H9 (cell line): ENCODE results near the gene CCDC12. TPM values are rescaled to one million over a fixed set of nuclear protein-coding genes. Genes with fewer than 3 reads are reported as not detected.

Experiments
- DNase-seq: peaks from one replicate; pipeline ENCODE4 v3.0.0-alpha.2; 2017
- H2AFZ ChIP-seq: one replicate; pipeline ENCODE4 v1.6.1; 2013; ENCODE audit warnings: mild to moderate bottlenecking, low read length, control low read depth, moderate library complexity
- H2AK5ac ChIP-seq: 2 replicates; pipeline ENCODE4 v1.6.1; 2013; ENCODE audit warnings: low read length, control low read depth, mixed read lengths; ENCODE audit not compliant: insufficient read length
- H2BK120ac ChIP-seq: one replicate; pipeline ENCODE4 v1.6.1; 2013; ENCODE audit warnings: low read depth, mild to moderate bottlenecking, low read length, control low read depth, inconsistent platforms; ENCODE audit not compliant: poor library complexity, severe bottlenecking
- H2BK12ac ChIP-seq: 2 replicates; pipeline ENCODE4 v1.6.1; 2013; ENCODE audit warnings: low read length, control low read depth, mixed read lengths, low read depth; ENCODE audit not compliant: insufficient read length
- H2BK15ac ChIP-seq: 2 replicates; pipeline ENCODE4 v1.6.1; 2013; ENCODE audit warnings: low read depth, low read length, control low read depth
- H2BK20ac ChIP-seq: one replicate; pipeline ENCODE4 v1.6.1; 2013; ENCODE audit warnings: low read depth, mild to moderate bottlenecking, low read length, control low read depth, inconsistent platforms; ENCODE audit not compliant: poor library complexity, severe bottlenecking
- H2BK5ac ChIP-seq: 2 replicates; pipeline ENCODE4 v1.6.1; 2013; ENCODE audit warnings: low read length, control low read depth, mixed read lengths; ENCODE audit not compliant: insufficient read length
- H3K14ac ChIP-seq: 2 replicates; pipeline ENCODE4 v1.6.1; 2013; ENCODE audit warnings: low read length, control low read depth; ENCODE audit not compliant: insufficient read depth
- H3K18ac ChIP-seq: 2 replicates; pipeline ENCODE4 v1.6.1; 2013; ENCODE audit warnings: low read depth, mild to moderate bottlenecking, mixed read lengths, low read length, control low read depth; ENCODE audit not compliant: insufficient read length
- H3K23ac ChIP-seq: 2 replicates; pipeline ENCODE4 v1.6.1; 2013; ENCODE audit warnings: low read length, control low read depth, mixed read lengths, low read depth; ENCODE audit not compliant: insufficient read length
- H3K23me2 ChIP-seq: 2 replicates; pipeline ENCODE4 v1.6.1; 2013; ENCODE audit warnings: low read depth, mild to moderate bottlenecking, mixed read lengths, low read length, control low read depth; ENCODE audit not compliant: insufficient read length, poor library complexity, severe bottlenecking
- H3K27ac ChIP-seq: 2 replicates; pipeline ENCODE4 v1.5.1; 2013; ENCODE audit warnings: low read length, control low read depth, mixed read lengths, low read depth; ENCODE audit not compliant: insufficient read length
- H3K27me3 ChIP-seq: 2 replicates; pipeline ENCODE4 v1.6.1; 2013; ENCODE audit warnings: low read length, control low read depth, inconsistent platforms; ENCODE audit not compliant: insufficient read depth
- H3K4ac ChIP-seq: 2 replicates; pipeline ENCODE4 v1.6.1; 2013; ENCODE audit warnings: low read depth, mild to moderate bottlenecking, control low read depth, inconsistent platforms, low read length, moderate library complexity
- H3K4me1 ChIP-seq: 2 replicates; pipeline ENCODE4 v1.6.1; 2013; ENCODE audit warnings: low read length, control low read depth, inconsistent platforms; ENCODE audit not compliant: insufficient read depth
- H3K4me2 ChIP-seq: 2 replicates; pipeline ENCODE4 v1.6.1; 2013; ENCODE audit warnings: low read length, control low read depth, mixed read lengths; ENCODE audit not compliant: insufficient read length, insufficient read depth
- H3K56ac ChIP-seq: 2 replicates; pipeline ENCODE4 v1.6.1; 2013; ENCODE audit warnings: low read depth, mild to moderate bottlenecking, mixed read lengths, low read length, control low read depth; ENCODE audit not compliant: insufficient read length
- H3K79me1 ChIP-seq: 2 replicates; pipeline ENCODE4 v1.6.1; 2013; ENCODE audit warnings: low read depth, mild to moderate bottlenecking, moderate library complexity, low read length, control low read depth, inconsistent platforms; ENCODE audit not compliant: insufficient read depth, poor library complexity, severe bottlenecking
- H3K79me2 ChIP-seq: 2 replicates; pipeline ENCODE4 v1.6.1; 2013; ENCODE audit warnings: low read length, control low read depth, inconsistent platforms; ENCODE audit not compliant: insufficient read depth
- H3K9ac ChIP-seq: 2 replicates; pipeline ENCODE4 v1.6.1; 2013; ENCODE audit warnings: low read length, control low read depth, mixed read lengths; ENCODE audit not compliant: insufficient read length; ENCODE audit errors: extremely low read depth
- H3K9me3 ChIP-seq: one replicate; pipeline ENCODE4 v1.6.1; 2013; ENCODE audit warnings: low read depth, low read length, inconsistent platforms; ENCODE audit not compliant: control insufficient read depth
- H3T11ph ChIP-seq: one replicate; pipeline ENCODE4 v1.6.1; 2013; ENCODE audit warnings: mild to moderate bottlenecking, low read length, control low read depth, inconsistent platforms
- H4K20me1 ChIP-seq: one replicate; pipeline ENCODE4 v1.6.1; 2013; ENCODE audit not compliant: control insufficient read depth, insufficient read length, insufficient read depth
- H4K5ac ChIP-seq: 2 replicates; pipeline ENCODE4 v1.6.1; 2013; ENCODE audit warnings: low read depth, mild to moderate bottlenecking, mixed read lengths, low read length, control low read depth; ENCODE audit not compliant: insufficient read length
- H4K8ac ChIP-seq: replicated peaks from 2 replicates; pipeline ENCODE4 v1.6.1; 2013; ENCODE audit warnings: low read length, control low read depth, mixed read lengths, low read depth; ENCODE audit not compliant: insufficient read length
- H4K91ac ChIP-seq: 2 replicates; pipeline ENCODE4 v1.6.1; 2013; ENCODE audit warnings: low read depth, mild to moderate bottlenecking, moderate library complexity, mixed read lengths, low read length, control low read depth; ENCODE audit not compliant: insufficient read length
- H3K27ac Mint-ChIP-seq, 3 experiments: 2 replicates in 2 of 3; 3 replicates in 1 of 3; pipeline ENCODE4 v1.8.0; 2020 to 2021; ENCODE audit warnings: mixed read lengths in 3 of 3, mild to moderate bottlenecking in 1 of 3, moderate library complexity in 1 of 3
- H3K27me3 Mint-ChIP-seq: 2 replicates; pipeline ENCODE4 v1.8.0; 2021; ENCODE audit warnings: low read depth, mild to moderate bottlenecking, moderate library complexity, mixed read lengths
- H3K36me3 Mint-ChIP-seq, 3 experiments: 2 replicates in 2 of 3; 3 replicates in 1 of 3; pipeline ENCODE4 v1.8.0; 2020 to 2021; ENCODE audit warnings: low read depth in 3 of 3, mixed read lengths in 3 of 3; ENCODE audit not compliant: insufficient read depth in 1 of 3
- H3K4me1 Mint-ChIP-seq, 2 experiments: 2 replicates each; pipeline ENCODE4 v1.8.0; 2020; ENCODE audit warnings: mixed read lengths in 2 of 2
- H3K4me3 Mint-ChIP-seq, 2 experiments: 2 replicates in 1 of 2; 3 replicates in 1 of 2; pipeline ENCODE4 v1.8.0; 2020 to 2021; ENCODE audit warnings: mild to moderate bottlenecking in 2 of 2, mixed read lengths in 2 of 2, moderate library complexity in 1 of 2
- H3K9me3 Mint-ChIP-seq, 2 experiments: 2 replicates in 1 of 2; 3 replicates in 1 of 2; pipeline ENCODE4 v1.8.0; 2020; ENCODE audit warnings: mild to moderate bottlenecking in 2 of 2, mixed read lengths in 2 of 2, moderate library complexity in 1 of 2
- CTCF ChIP-seq: fragments of 200-600 bp; sonication (generic); conservative IDR thresholded peaks from 3 replicates; pipeline ENCODE4 v1.8.0; 2021; ENCODE audit warnings: antibody characterized with exemption, mild to moderate bottlenecking
- WGBS: extraction: QIAGEN DNeasy Blood & Tissue Kit; methylation state at CpG from one replicate; pipeline ENCODE4 v1.1.7; 2013; ENCODE audit warnings: missing lambda C conversion rate, low lambda C conversion rate, mixed read lengths; ENCODE audit not compliant: insufficient read length; ENCODE audit errors: extremely low coverage; 5-methylcytosine and 5-hydroxymethylcytosine counted together
- total RNA-seq: library from RNA; stranded (reverse); gene quantifications from 2 replicates; pipeline ENCODE4 v1.2.1, GENCODE V29; 2021

The CCDC12 gene
- total RNA-seq, 1 experiment from 2014 or later: 54.0 TPM

GRCh38 chr3:46907271-46907670 is 69.3 kb downstream of the CCDC12 start:
- no peak overlapping the region for H3K4ac ChIP-seq
- no peak overlapping the region for H3K56ac ChIP-seq
- TF ChIP-seq CTCF: no peak
- no peak overlapping the region for H3T11ph ChIP-seq
- H2BK15ac ChIP-seq: no peak overlapping the region
- no peak overlapping the region for H3K14ac ChIP-seq
- no peak overlapping the region for H4K5ac ChIP-seq
- H3K9me3 Mint-ChIP-seq: no peaks in the 10 kb centered on the region
- H2BK12ac ChIP-seq: no peak overlapping the region
- no peak overlapping the region for H3K9ac ChIP-seq
- H3K27ac Mint-ChIP-seq: no peak overlapping the region
- H2AFZ ChIP-seq: no peak overlapping the region
- no peak overlapping the region for H4K91ac ChIP-seq
- H2BK5ac ChIP-seq: no peak overlapping the region
- H3K4me1 ChIP-seq: no peaks in the 10 kb centered on the region
- H3K27me3 ChIP-seq: no peaks in the 10 kb centered on the region; the same call in 1 of the 2 replicates
- no peak overlapping the region for H3K23ac ChIP-seq
- no peaks in the 10 kb centered on the region for H3K23me2 ChIP-seq
- DNase-seq: no peak
- no peak overlapping the region for H4K8ac ChIP-seq
- no peaks in the 10 kb centered on the region for H3K36me3 Mint-ChIP-seq
- no peak overlapping the region for H3K27ac ChIP-seq
- no peak overlapping the region for H3K18ac ChIP-seq
- H3K4me2 ChIP-seq: no peak overlapping the region
- no peaks in the 10 kb centered on the region for H3K79me1 ChIP-seq
- no peak overlapping the region for H3K4me3 Mint-ChIP-seq
- H3K79me2 ChIP-seq: no peaks in the 10 kb centered on the region
- no peaks in the 10 kb centered on the region for H4K20me1 ChIP-seq
- H2AK5ac ChIP-seq: no peak overlapping the region
- H2BK20ac ChIP-seq: no peak overlapping the region
- no peaks in the 10 kb centered on the region for H3K9me3 ChIP-seq
- H3K27me3 Mint-ChIP-seq: peaks cover 2% of the 10 kb centered on the region; the same call in 1 of the 2 replicates
- no peak overlapping the region for H2BK120ac ChIP-seq
- no CpG with 5 or more reads among the region's 12 CpGs for WGBS
- peaks cover 3 to 5% of the 10 kb centered on the region in 2 experiments; a peak in 3 of 4 replicates for H3K4me1 Mint-ChIP-seq
